Measurements from ENCODE around the gene GRAP2.

DNA sequence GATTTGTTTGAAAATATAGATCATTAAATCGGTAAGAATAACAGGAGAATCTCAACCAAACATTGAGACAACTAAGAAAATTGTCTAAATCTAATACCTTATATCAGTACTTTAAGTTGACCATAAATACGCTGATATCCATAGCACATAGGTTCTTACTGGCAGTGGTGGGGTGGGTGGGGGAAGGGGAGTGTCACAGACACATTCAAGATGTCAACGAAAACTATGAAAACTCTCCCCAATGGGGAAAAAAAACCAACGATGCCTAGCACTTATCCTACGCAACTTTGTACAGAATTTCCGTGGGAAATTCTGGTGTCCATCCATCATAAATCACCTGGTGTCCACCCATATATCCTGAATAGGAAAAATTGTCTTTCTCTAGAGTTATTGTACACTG lies 6.2 kb downstream of the GRAP2 start:
- TF ChIP-seq, protein P1, sequence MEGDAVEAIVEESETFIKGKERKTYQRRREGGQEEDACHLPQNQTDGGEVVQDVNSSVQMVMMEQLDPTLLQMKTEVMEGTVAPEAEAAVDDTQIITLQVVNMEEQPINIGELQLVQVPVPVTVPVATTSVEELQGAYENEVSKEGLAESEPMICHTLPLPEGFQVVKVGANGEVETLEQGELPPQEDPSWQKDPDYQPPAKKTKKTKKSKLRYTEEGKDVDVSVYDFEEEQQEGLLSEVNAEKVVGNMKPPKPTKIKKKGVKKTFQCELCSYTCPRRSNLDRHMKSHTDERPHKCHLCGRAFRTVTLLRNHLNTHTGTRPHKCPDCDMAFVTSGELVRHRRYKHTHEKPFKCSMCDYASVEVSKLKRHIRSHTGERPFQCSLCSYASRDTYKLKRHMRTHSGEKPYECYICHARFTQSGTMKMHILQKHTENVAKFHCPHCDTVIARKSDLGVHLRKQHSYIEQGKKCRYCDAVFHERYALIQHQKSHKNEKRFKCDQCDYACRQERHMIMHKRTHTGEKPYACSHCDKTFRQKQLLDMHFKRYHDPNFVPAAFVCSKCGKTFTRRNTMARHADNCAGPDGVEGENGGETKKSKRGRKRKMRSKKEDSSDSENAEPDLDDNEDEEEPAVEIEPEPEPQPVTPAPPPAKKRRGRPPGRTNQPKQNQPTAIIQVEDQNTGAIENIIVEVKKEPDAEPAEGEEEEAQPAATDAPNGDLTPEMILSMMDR (IDR thresholded peaks at IDR 0.05) = no peak
- TF ChIP-seq POLR2A (IDR thresholded peaks at IDR 0.05) (no peak), POLR2AphosphoS5 (IDR thresholded peaks at IDR 0.05) (no peak)

Data from gastroesophageal sphincter (tissue), 3 donors.